Measurements from ENCODE around the gene PIGO.

Gene PIGO

GRCh38 chr9:35042081-35042604 is 54.2 kb downstream of the PIGO start:
- TF ChIP-seq FOXP2 (optimal IDR thresholded peaks at IDR 0.05; ENCODE audit: borderline replicate concordance, extremely low read depth, extremely low read length, insufficient read depth) = no peak
- no peak for TF ChIP-seq SIN3A (IDR thresholded peaks at IDR 0.05; ENCODE audit: borderline replicate concordance, insufficient read depth, low read length)
- no peak for TF ChIP-seq TAF1 (IDR thresholded peaks at IDR 0.05; ENCODE audit: borderline replicate concordance, insufficient read depth, low read length)
- no peak for TF ChIP-seq POLR2AphosphoS5 (IDR thresholded peaks at IDR 0.05; ENCODE audit: low read depth, low read length)
- TF ChIP-seq REST (IDR thresholded peaks at IDR 0.05; ENCODE audit: insufficient read depth in 1 of 2, low read depth in 2 of 2, low read length in 2 of 2) = no peak
